ENCODE results near the gene TTC16. TPM values are rescaled to one million over a fixed set of nuclear protein-coding genes. Genes with fewer than 3 reads are reported as not detected.

TTC16 gene, protein sequence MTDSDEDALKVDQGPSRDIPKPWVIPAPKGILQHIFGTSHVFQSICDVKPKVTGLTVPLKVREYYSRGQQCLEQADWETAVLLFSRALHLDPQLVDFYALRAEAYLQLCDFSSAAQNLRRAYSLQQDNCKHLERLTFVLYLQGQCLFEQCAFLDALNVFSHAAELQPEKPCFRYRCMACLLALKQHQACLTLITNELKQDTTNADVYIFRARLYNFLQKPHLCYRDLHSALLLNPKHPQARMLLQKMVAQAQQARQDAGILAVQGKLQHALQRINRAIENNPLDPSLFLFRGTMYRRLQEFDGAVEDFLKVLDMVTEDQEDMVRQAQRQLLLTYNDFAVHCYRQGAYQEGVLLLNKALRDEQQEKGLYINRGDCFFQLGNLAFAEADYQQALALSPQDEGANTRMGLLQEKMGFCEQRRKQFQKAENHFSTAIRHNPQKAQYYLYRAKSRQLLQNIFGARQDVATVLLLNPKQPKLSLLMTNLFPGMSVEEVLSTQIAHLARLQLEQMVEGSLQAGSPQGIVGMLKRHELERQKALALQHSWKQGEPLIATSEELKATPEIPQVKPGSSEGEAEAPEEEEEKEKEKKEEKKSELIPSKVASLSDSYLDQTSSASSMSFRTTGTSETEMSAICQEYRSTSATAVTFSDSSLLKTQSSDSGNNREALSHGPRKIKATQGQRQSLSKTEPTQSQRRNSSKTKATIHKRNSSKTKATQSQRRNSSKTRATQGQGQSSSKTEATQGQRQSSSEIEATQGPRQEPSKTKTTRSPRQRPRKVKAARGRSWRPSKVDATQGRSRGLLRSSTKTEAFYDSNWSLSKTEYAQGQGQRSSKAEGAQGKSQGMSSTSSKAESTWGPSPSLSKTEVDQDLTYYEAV
- total RNA-seq (2021) = 0.26 and 0.40 TPM in 2 replicates
- percentile 16 among the genes with signal in this experiment for Bru-seq, nascent RNA
- percentile 9 among the genes with signal in this experiment for BruChase-seq, experiment 1, labeled RNA remaining after a 2-hour chase
- BruChase-seq, experiment 2, labeled RNA remaining after a 6-hour chase = percentile 17 among the genes with signal in this experiment
- long read RNA-seq = 0 reads

DNA sequence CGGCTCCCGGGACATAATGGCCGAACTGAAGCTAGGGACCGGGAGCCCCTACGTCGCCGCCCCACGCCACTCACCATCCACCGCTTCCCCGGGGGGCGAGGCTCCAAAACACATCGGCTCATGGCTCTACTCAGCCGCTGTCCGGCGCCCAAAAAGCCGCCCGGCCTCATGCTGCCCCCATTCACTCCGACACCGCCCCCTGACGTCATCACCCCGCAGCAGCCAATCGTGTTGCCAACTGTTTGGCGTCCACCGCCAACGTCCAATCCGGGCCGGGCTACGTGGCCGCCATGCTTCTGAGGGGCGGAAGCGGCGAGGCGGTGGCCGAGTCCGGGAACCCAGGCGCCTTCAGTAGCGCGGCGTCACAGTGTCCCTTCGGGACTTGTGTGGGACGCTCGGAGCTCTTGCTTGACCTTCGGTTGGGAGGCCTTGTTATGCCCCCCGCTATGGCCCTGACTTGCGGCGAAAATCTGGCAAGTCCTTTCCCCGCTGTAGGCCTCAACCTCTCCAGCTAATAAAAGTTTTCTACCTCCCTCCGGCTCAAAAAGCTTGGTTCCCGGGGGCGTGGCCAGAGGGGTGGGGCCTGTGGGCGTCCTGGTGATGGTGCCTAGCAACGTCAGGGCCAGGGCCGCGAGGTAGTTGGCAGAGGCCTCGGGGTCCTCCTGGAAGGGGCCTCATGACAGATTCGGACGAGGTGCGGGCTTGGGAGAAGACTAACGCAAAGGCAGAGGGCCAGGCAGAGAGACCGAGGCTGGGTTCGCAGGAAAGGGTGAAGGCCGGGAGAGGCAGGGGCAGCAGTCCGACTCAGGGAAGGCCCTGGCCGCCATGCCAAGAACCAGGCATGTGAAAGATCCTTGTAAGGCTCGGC lies at the start of gene TTC16, which contains the start of gene PTRH1:
Gene TTC16 (plus strand): TSS at position 610 of the 868 bp plus-strand sequence. CDS start 67 bp downstream, at position 677.
Gene PTRH1 (minus strand): TSS at position 194 of the 868 bp plus-strand sequence. CDS start 24 bp downstream, at position 170.
- no peak for TF ChIP-seq CTCF (conservative IDR thresholded peaks at IDR 0.05)
- no peak for TF ChIP-seq EZH2 (IDR thresholded peaks at IDR 0.05; ENCODE audit: low read depth)
- Histone ChIP-seq H2AFZ (peak within 1 kb of the TSS; percentile 99), H3K27me3 (ENCODE audit: insufficient read depth, low read depth) (no peaks in the 10 kb centered on the region), H3F3A (ENCODE audit: insufficient read depth, low read depth) (peaks cover 9% of the 10 kb centered on the region; the same call in 1 of the 2 replicates), H3K9me2 (ENCODE audit: insufficient read depth) (no peaks in the 10 kb centered on the region), H3K9me3 (ENCODE audit: insufficient read depth, low read depth) (no peaks in the 10 kb centered on the region), H3K4me2 (peak within 1 kb of the TSS; percentile 97), H3K79me2 (ENCODE audit: low read depth) (peaks cover 10% of the 10 kb centered on the region; the same call in 1 of the 2 replicates), H3K27ac (no peak within 1 kb of the TSS; the same call in 1 of the 2 replicates), H3K4me1 (replicated peaks; ENCODE audit: insufficient read depth) (0 out of 2 replicates have a peak, but pooled peaks cover 4% of the 10 kb centered on the region), H3K36me3 (ENCODE audit: low read depth) (no peaks in the 10 kb centered on the region), H4K20me1 (ENCODE audit: insufficient read depth) (peaks cover 11% of the 10 kb centered on the region; the same call in 1 of the 2 replicates), H3K4me3 (peak within 1 kb of the TSS; percentile 92)
- peak; percentile 87 to 98 for DNase-seq
- ChIA-PET POLR2A (ENCODE audit: unreplicated experiment) (interaction anchor here (0.5 to 0.6 kb wide), 2 partner anchors 198 to 292 kb away, joined by 4 to 10 read pairs; partner anchors contain the start of gene ZNF79), CTCF (no interaction called here)
- intact Hi-C loops (cut with micrococcal nuclease; ENCODE audit: unreplicated experiment) = no loop called here
- TSS peak; percentile 75 for BruUV-seq (replicated peaks)

DNA sequence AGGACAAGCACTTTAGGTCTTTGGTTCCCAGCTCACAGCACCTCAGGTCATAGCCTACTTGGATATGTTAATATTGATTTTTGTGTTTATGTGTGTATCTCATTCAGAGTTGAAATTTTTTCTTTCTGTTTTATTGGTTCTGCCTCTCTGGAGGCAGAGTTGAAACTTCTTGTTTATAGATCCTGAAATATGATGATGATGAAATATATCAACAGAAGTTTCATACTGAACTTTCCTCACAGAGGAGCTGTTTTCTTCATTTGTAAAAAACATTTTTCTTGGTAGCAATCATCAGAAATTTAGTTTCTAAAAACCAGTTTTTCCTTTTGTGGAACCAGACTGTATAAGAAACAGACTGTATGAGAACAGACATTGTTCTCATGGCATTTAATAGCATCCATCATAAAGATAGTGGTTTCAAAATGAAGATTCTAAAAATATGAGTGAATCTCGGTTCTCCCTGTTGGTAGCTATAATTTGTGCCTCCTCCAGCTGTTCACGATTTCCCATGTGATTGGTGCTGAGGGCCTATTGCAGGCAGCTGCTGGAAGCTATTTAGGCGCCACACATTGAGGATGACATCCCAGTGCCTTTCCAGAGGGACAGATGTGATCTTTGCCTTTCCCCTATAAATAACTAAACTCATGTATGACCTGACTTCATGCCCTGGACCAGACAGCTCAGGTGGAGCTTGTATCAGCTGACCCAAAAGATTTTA lies 48.6 kb upstream of the TTC16 start:
- H3K36me3 ChIP-seq (ENCODE audit: low read depth) = no peaks in the 10 kb centered on the region
- no peak overlapping the region for H3K4me3 ChIP-seq
- H3K27me3 ChIP-seq (ENCODE audit: insufficient read depth, low read depth) = no peaks in the 10 kb centered on the region
- no peak overlapping the region for H2AFZ ChIP-seq
- H4K20me1 ChIP-seq (ENCODE audit: insufficient read depth) = no peaks in the 10 kb centered on the region; the same call in 1 of the 2 replicates
- no peaks in the 10 kb centered on the region for H3K4me1 ChIP-seq (replicated peaks; ENCODE audit: insufficient read depth)
- ChIA-PET POLR2A (ENCODE audit: unreplicated experiment) (interaction anchor here (0.6 kb wide), 2 partner anchors 347 to 739 kb away, joined by 5 to 12 read pairs; no protein-coding TSS in a partner anchor), CTCF (no interaction called here)
- no peaks in the 10 kb centered on the region; the same call in 1 of the 2 replicates for H3F3A ChIP-seq (ENCODE audit: insufficient read depth, low read depth)
- no peak overlapping the region for H3K27ac ChIP-seq
- H3K79me2 ChIP-seq (ENCODE audit: low read depth) = no peaks in the 10 kb centered on the region
- no TSS peak for BruUV-seq (replicated peaks)
- H3K9me2 ChIP-seq (ENCODE audit: insufficient read depth) = no peaks in the 10 kb centered on the region
- DNase-seq = no peak
- no peaks in the 10 kb centered on the region for H3K9me3 ChIP-seq (ENCODE audit: insufficient read depth, low read depth)
- no peak overlapping the region for H3K4me2 ChIP-seq
- intact Hi-C loops (cut with micrococcal nuclease; ENCODE audit: unreplicated experiment) = no loop called here
- TF ChIP-seq CTCF (conservative IDR thresholded peaks at IDR 0.05) = no peak
- no peak for TF ChIP-seq EZH2 (IDR thresholded peaks at IDR 0.05; ENCODE audit: low read depth)
